Right lobe of liver (tissue), 6 donors: ENCODE data around the gene ZFYVE9. TPM values are rescaled to one million over a fixed set of nuclear protein-coding genes. Genes with fewer than 3 reads are reported as not detected.

ENCODE experiments used
- ATAC-seq, 4 donors: fragments of 200-7000 bp; cut with Tn5 transposase; one replicate each; pipeline ENCODE4 v1.9.1; 2020; ENCODE audit warnings: mild to moderate bottlenecking in 4 of 4, moderate library complexity in 4 of 4
- DNase-seq, 3 donors: peaks; one replicate each; pipeline ENCODE4 v3.0.0-alpha.2; 2020
- H3K27ac ChIP-seq, 3 donors: fragments of 200-600 bp; one replicate each; pipeline ENCODE4 v1.8.0; 2022
- H3K27me3 ChIP-seq, 2 donors: fragments of 200-600 bp; one replicate each; pipeline ENCODE4 v1.8.0; 2022
- H3K36me3 ChIP-seq, 4 donors: fragments of 200-600 bp; sonication (generic) in 1 of 4; one replicate each; pipeline versions ENCODE4 v1.5.1 to v1.8.0; 2017 to 2022; ENCODE audit warnings: control low read depth in 1 of 4
- H3K4me1 ChIP-seq, 4 donors: fragments of 200-600 bp; sonication (generic) in 1 of 4; one replicate each; pipeline versions ENCODE4 v1.5.1 to v1.8.0; 2017 to 2022; ENCODE audit warnings: control low read depth in 1 of 4
- H3K4me3 ChIP-seq, 3 donors: fragments of 200-600 bp; one replicate each; pipeline ENCODE4 v1.8.0; 2022
- H3K9me3 ChIP-seq, 4 donors: fragments of 200-600 bp; sonication (generic) in 1 of 4; one replicate each; pipeline versions ENCODE4 v1.5.1 to v1.8.0; 2017 to 2022; ENCODE audit warnings: control low read depth in 1 of 4
- POLR2A ChIP-seq: fragments of 450-650 bp; IDR thresholded peaks from one replicate; pipeline ENCODE4 v1.6.1; 2017; ENCODE audit warnings: antibody characterized with exemption, mild to moderate bottlenecking
- WGBS: methylation state at CpG from one replicate; pipeline ENCODE4 v1.1.6; 2018; ENCODE audit warnings: low coverage, low lambda C conversion rate; ENCODE audit not compliant: insufficient coverage; ENCODE audit errors: missing lambda C conversion rate; 5-methylcytosine and 5-hydroxymethylcytosine counted together
- intact Hi-C, 2 donors: fragments of 100-400 bp; cut with DNase I; formaldehyde crosslinking; loops; one replicate each; pipeline versions ENCODE4 v1.11.2 to v1.14.1; 2022
- total RNA-seq, 6 experiments: library from RNA; depleted of rRNA in 2 of 6; stranded (reverse); fragments of >200 nt in 2 of 6; fragmentation: NEBNext Ultra II Directional in 3 of 6; extraction: Animal tissue kit (Norgen Biotek cat#: 25700) in 3 of 6; gene quantifications; one replicate each; pipeline versions ENCODE4 v1.1.0 to v1.2.4, GENCODE V29; 2016 to 2023
- TF ChIP-seq, protein P1 (sequence below), 4 donors: fragments of 200-600 bp in 3 of 4; fragments of 450-650 bp in 1 of 4; IDR thresholded peaks; one replicate each; pipeline versions ENCODE4 v1.5.1 to v1.8.0; 2016 to 2022; ENCODE audit warnings: antibody characterized with exemption in 4 of 4, mild to moderate bottlenecking in 2 of 4
- donor health status: DM: no; HTN: yes; CAD: no.
- donor health status: DM: no; HTN: no; CAD: no.
- donor health status: DM: no; HTN: no; CAD: no.
- donor health status: DM: no; HTN: yes; CAD: no.
- donor health status: DM: no; HTN: yes; CAD: no.

The ZFYVE9 gene
- total RNA-seq, 6 experiments from 2014 or later, result 9.6 to 15.6 (median 12.3) TPM

DNA sequence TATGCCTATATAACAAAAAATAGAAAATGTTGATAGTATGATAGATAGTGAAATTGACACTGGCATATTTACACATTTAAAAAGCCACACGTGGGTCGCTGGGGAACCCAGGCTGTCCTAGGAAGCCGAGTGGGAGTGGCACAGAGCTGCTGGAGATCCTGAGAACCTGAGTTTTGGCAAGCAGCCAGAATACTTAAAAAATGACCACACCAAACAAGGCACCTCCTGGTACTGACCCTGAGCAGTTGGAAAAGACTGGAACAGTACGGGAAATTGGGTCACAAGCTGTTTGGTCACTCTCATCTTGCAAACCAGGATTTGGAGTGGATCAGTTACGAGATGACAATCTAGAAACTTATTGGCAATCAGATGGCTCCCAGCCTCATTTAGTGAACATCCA, 111.5 kb downstream of the ZFYVE9 start:
- no peaks in the 10 kb centered on the region for H3K4me1 ChIP-seq
- no peak overlapping the region for H3K4me3 ChIP-seq
- no peak for TF ChIP-seq POLR2A
- TF ChIP-seq, protein P1, sequence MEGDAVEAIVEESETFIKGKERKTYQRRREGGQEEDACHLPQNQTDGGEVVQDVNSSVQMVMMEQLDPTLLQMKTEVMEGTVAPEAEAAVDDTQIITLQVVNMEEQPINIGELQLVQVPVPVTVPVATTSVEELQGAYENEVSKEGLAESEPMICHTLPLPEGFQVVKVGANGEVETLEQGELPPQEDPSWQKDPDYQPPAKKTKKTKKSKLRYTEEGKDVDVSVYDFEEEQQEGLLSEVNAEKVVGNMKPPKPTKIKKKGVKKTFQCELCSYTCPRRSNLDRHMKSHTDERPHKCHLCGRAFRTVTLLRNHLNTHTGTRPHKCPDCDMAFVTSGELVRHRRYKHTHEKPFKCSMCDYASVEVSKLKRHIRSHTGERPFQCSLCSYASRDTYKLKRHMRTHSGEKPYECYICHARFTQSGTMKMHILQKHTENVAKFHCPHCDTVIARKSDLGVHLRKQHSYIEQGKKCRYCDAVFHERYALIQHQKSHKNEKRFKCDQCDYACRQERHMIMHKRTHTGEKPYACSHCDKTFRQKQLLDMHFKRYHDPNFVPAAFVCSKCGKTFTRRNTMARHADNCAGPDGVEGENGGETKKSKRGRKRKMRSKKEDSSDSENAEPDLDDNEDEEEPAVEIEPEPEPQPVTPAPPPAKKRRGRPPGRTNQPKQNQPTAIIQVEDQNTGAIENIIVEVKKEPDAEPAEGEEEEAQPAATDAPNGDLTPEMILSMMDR (IDR thresholded peaks at IDR 0.05), result no peak
- WGBS, result 70% methylated on average over 5 of the region's 5 CpGs
- no peaks in the 10 kb centered on the region for H3K27me3 ChIP-seq
- no peaks in the 10 kb centered on the region for H3K36me3 ChIP-seq
- no peak for ATAC-seq
- intact Hi-C loops, result no loop called here
- H3K27ac ChIP-seq, result no peak overlapping the region
- H3K9me3 ChIP-seq, result no peaks in the 10 kb centered on the region
- no peak for DNase-seq

DNA sequence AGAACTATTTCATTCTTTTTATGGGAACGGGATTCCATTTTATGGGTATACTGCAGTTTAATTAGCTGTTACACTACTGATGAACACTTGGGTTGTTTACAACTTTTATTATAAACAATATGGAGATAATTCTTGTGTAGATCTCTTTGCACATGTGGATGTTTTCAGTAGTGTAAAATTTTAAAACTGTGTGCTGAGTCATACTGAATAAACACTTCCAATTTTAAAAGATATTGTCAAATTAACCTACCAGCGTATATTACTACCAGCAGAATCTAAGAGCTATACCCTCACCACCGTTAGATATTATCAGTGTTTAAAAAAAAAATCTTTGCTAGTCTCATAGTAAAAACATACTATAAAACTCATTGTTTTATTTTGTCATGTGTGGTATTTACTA, 118.0 kb downstream of the ZFYVE9 start:
- ATAC-seq, result no peak
- 79% methylated on average over 3 of the region's 3 CpGs for WGBS

DNA sequence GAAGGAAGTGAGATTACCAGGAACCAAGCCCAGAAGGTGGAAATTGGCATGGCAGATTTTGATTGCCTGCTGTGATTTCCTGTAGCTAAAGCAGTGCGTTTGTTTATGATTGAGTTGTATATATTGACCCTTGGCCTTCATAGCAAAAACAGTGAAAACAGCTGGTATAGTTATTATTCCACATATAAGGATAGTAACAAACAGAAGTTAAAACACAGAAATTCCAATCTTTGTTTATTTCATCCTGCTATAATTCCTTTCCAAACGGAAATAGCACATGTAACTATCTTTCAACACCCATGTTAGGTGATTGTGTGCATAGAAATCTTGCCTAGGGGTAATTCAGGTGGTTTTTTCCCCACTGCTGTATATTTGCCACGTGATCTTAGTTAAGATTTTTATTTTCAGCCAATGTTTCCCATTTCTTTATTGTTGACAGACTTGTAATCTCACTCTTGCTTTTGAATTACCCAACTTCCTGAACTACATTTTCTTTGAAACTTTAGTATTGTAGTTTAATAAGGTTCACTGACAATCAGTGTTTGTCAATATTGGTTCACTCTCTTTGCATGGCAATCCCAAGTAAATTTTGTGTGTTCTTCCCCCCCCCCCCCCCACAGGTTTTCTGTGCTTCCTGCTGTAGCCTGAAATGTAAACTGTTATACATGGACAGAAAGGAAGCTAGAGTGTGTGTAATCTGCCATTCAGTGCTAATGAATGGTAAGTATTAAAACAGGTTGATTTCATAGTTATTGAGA, 121.4 kb downstream of the ZFYVE9 start:
- no peaks in the 10 kb centered on the region for H3K36me3 ChIP-seq
- peaks cover 0 to 14% (median 0%) of the 10 kb centered on the region in 4 donors for H3K4me1 ChIP-seq
- H3K27ac ChIP-seq, result no peak overlapping the region
- H3K9me3 ChIP-seq, result no peaks in the 10 kb centered on the region
- TF ChIP-seq POLR2A, result no peak
- TF ChIP-seq, protein P1 (IDR thresholded peaks at IDR 0.05), result no peak
- no peaks in the 10 kb centered on the region for H3K27me3 ChIP-seq
- H3K4me3 ChIP-seq, result no peak overlapping the region
- WGBS, result 38% methylated on average over 3 of the region's 3 CpGs
- intact Hi-C loops, result no loop called here
- DNase-seq, result no peak
- peak in 3 of 4 donors; percentile 40 to 74 (median 64) for ATAC-seq

More for the DNA sequence above, 118.0 kb downstream of the ZFYVE9 start:
- H3K36me3 ChIP-seq, result no peaks in the 10 kb centered on the region
- H3K4me1 ChIP-seq, result peaks cover 0 to 8% (median 0%) of the 10 kb centered on the region in 4 donors
- intact Hi-C loops, result no loop called here
- DNase-seq, result no peak
- no peak overlapping the region for H3K27ac ChIP-seq
- H3K4me3 ChIP-seq, result no peak overlapping the region
- TF ChIP-seq, protein P1 (IDR thresholded peaks at IDR 0.05), result no peak
- TF ChIP-seq POLR2A, result no peak
- H3K27me3 ChIP-seq, result no peaks in the 10 kb centered on the region
- no peaks in the 10 kb centered on the region for H3K9me3 ChIP-seq

DNA sequence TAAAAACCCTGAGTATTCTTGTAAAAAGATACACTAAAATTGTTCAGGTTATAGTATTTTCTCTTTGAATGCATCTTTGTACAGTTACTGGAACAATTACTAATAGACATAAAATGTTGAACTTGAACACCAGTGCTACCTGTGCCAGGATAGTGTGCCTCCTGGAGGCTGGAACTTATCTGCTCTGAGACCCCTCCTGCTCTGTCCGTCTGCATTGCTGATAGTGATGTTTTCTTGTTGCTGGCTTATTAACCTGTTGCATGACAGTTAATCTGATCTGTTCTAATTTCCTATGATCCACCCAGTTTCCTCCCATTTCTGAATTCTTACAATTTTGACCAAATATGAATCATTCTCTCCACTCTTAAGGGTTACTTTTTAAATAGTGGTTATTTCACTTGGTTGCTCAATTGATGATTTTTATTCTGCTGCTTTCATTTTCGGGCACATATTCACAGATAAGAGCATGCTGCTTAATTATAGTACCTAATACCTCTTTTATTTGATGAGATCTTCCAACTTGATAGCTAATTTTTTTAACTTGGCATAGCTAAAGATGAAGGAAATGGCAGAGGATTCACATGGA, 122.7 kb downstream of the ZFYVE9 start:
- DNase-seq (no peak), ATAC-seq (no peak)
- 47% methylated on average over 2 of the region's 2 CpGs for WGBS
- TF ChIP-seq, protein P1 (IDR thresholded peaks at IDR 0.05), result no peak
- TF ChIP-seq POLR2A, result no peak
- Histone ChIP-seq H3K4me3 (no peak overlapping the region), H3K36me3 (no peaks in the 10 kb centered on the region), H3K9me3 (no peaks in the 10 kb centered on the region), H3K27me3 (no peaks in the 10 kb centered on the region), H3K27ac (no peak overlapping the region), H3K4me1 (peaks cover 0 to 14% (median 0%) of the 10 kb centered on the region in 4 donors)
- intact Hi-C loops, result no loop called here
